ENCODE results near the gene OPCML.

OPCML gene

GRCh38 chr11:132804258-132804657, 728.0 kb downstream of the OPCML start:
- Histone ChIP-seq H3K36me3 (ENCODE audit: insufficient read depth, low read length) (no peaks in the 10 kb centered on the region), H3K9me3 (ENCODE audit: insufficient read depth, low read depth, low read length) (no peaks in the 10 kb centered on the region), H3K27me3 (ENCODE audit: insufficient read depth, low read length, poor library complexity, severe bottlenecking) (no peaks in the 10 kb centered on the region), H2AFZ (ENCODE audit: low read length) (no peak overlapping the region), H3K79me2 (ENCODE audit: insufficient read depth, low read length) (no peaks in the 10 kb centered on the region), H3K4me1 (ENCODE audit: insufficient read depth, low read length, poor library complexity, severe bottlenecking) (no peaks in the 10 kb centered on the region), H3F3A (ENCODE audit: low read depth) (no peaks in the 10 kb centered on the region), H3K4me2 (ENCODE audit: low read depth, low read length, poor library complexity, severe bottlenecking) (no peak overlapping the region), H3K9me2 (replicated peaks; ENCODE audit: low read depth, low read length) (no peaks in the 10 kb centered on the region), H3K9ac (ENCODE audit: low read depth, low read length, poor library complexity, severe bottlenecking) (no peak overlapping the region), H4K20me1 (ENCODE audit: insufficient read depth, low read length, poor library complexity, severe bottlenecking) (no peaks in the 10 kb centered on the region), H3K4me3 (ENCODE audit: low read length, poor library complexity, severe bottlenecking) (no peak overlapping the region)
- TF ChIP-seq CTCF (conservative IDR thresholded peaks at IDR 0.05; ENCODE audit: low read length) (no peak), EZH2phosphoT487 (IDR thresholded peaks at IDR 0.05; ENCODE audit: borderline replicate concordance) (no peak)

DNA sequence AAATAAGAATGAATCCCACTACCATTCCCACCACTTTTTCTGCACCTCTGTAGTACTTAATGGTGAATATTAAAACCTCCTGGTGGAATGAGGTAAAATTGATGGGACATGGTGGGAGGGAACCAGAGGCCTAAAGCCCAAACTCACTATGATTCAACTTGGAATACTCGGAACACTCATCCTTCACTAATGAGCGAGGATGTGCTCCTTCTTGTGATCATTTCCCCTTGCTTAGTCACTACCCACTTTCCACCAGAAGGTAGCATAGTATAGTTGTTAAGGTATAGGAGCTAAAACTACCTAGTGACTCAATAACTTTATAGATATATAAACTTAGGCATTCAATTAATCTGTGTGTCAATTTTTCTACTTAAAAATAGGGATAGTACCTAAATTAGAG, 728.9 kb downstream of the OPCML start:
- no peak for TF ChIP-seq EZH2phosphoT487 (IDR thresholded peaks at IDR 0.05; ENCODE audit: borderline replicate concordance)
- no peak for TF ChIP-seq CTCF (conservative IDR thresholded peaks at IDR 0.05; ENCODE audit: low read length)
- no peak overlapping the region for H3K9ac ChIP-seq (ENCODE audit: low read depth, low read length, poor library complexity, severe bottlenecking)
- no peaks in the 10 kb centered on the region for H3F3A ChIP-seq (ENCODE audit: low read depth)
- no peak overlapping the region for H3K4me3 ChIP-seq (ENCODE audit: low read length, poor library complexity, severe bottlenecking)
- H3K4me1 ChIP-seq (ENCODE audit: insufficient read depth, low read length, poor library complexity, severe bottlenecking), result no peaks in the 10 kb centered on the region
- H2AFZ ChIP-seq (ENCODE audit: low read length), result no peak overlapping the region
- no peaks in the 10 kb centered on the region for H4K20me1 ChIP-seq (ENCODE audit: insufficient read depth, low read length, poor library complexity, severe bottlenecking)
- no peaks in the 10 kb centered on the region for H3K9me3 ChIP-seq (ENCODE audit: insufficient read depth, low read depth, low read length)
- no peaks in the 10 kb centered on the region for H3K79me2 ChIP-seq (ENCODE audit: insufficient read depth, low read length)
- H3K4me2 ChIP-seq (ENCODE audit: low read depth, low read length, poor library complexity, severe bottlenecking), result no peak overlapping the region
- no peaks in the 10 kb centered on the region for H3K36me3 ChIP-seq (ENCODE audit: insufficient read depth, low read length)
- no peaks in the 10 kb centered on the region for H3K9me2 ChIP-seq (replicated peaks; ENCODE audit: low read depth, low read length)
- no peaks in the 10 kb centered on the region for H3K27me3 ChIP-seq (ENCODE audit: insufficient read depth, low read length, poor library complexity, severe bottlenecking)

DNA sequence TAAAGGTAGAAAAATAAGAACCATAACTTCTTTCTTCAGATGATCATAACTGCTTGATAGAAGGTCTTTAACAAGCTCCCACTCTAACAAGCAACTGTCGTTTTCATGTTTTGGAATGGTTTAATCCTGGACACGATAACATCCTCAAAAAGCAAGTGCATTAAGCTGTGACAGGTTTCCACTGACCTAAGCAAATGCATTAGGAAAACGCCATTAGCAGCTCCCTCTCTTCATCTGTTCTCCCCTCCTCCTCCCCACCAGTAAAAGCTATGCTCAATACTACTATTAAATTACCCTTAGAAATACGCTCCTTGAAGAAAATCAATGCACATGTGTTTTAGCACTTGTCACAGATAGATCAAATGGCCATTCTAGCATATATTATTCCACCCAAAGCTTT, 729.4 kb downstream of the OPCML start:
- no peak overlapping the region for H3K4me2 ChIP-seq (ENCODE audit: low read depth, low read length, poor library complexity, severe bottlenecking)
- no peaks in the 10 kb centered on the region for H4K20me1 ChIP-seq (ENCODE audit: insufficient read depth, low read length, poor library complexity, severe bottlenecking)
- TF ChIP-seq EZH2phosphoT487 (IDR thresholded peaks at IDR 0.05; ENCODE audit: borderline replicate concordance) (no peak), CTCF (conservative IDR thresholded peaks at IDR 0.05; ENCODE audit: low read length) (no peak)
- H3K36me3 ChIP-seq (ENCODE audit: insufficient read depth, low read length), result no peaks in the 10 kb centered on the region
- no peaks in the 10 kb centered on the region for H3K9me3 ChIP-seq (ENCODE audit: insufficient read depth, low read depth, low read length)
- H3F3A ChIP-seq (ENCODE audit: low read depth), result no peaks in the 10 kb centered on the region
- no peaks in the 10 kb centered on the region for H3K4me1 ChIP-seq (ENCODE audit: insufficient read depth, low read length, poor library complexity, severe bottlenecking)
- no peaks in the 10 kb centered on the region for H3K9me2 ChIP-seq (replicated peaks; ENCODE audit: low read depth, low read length)
- H3K9ac ChIP-seq (ENCODE audit: low read depth, low read length, poor library complexity, severe bottlenecking), result no peak overlapping the region
- H2AFZ ChIP-seq (ENCODE audit: low read length), result no peak overlapping the region
- H3K27me3 ChIP-seq (ENCODE audit: insufficient read depth, low read length, poor library complexity, severe bottlenecking), result no peaks in the 10 kb centered on the region
- no peaks in the 10 kb centered on the region for H3K79me2 ChIP-seq (ENCODE audit: insufficient read depth, low read length)
- no peak overlapping the region for H3K4me3 ChIP-seq (ENCODE audit: low read length, poor library complexity, severe bottlenecking)
